ENCODE results near the gene GALNT6. TPM values are rescaled to one million over a fixed set of nuclear protein-coding genes. Genes with fewer than 3 reads are reported as not detected.

The GALNT6 gene
- total and polyA plus RNA-seq, 2 donors (not counting 1 experiment from before 2014, with no cell fraction given), result 25.2 to 115 TPM

DNA sequence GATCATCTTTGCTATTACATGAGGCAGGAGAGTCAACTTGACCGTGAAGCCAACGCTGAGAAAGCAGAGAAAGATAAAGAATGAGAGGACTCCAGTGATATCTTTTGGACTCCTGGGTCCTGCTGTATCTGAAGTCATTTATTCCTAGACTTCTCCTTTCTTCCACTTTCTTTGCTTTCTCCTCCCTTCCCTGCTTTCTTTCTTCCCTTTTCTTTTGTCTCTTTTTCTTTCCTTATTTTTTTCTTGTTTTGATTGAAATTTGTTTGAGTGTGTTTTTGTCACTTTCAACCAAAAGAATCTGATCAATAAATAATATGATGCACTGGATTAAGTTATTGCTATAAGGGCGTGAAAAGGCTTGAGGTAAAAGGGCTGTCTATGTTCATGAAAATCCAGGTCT is 13.4 kb upstream of the GALNT6 start:
- Histone ChIP-seq H3K27me3 (ENCODE audit: control insufficient read depth, insufficient read depth, low read length) (no peaks in the 10 kb centered on the region), H3K4me1 (ENCODE audit: control insufficient read depth, extremely low read depth, insufficient read depth, low read length) (no peaks in the 10 kb centered on the region), H3K9me3 (ENCODE audit: control insufficient read depth, insufficient read depth, low read depth, low read length) (no peaks in the 10 kb centered on the region), H3K36me3 (ENCODE audit: control insufficient read depth, insufficient read depth, low read length) (no peaks in the 10 kb centered on the region), H3K27ac (ENCODE audit: insufficient read depth, low read length) (no peak overlapping the region), H3K9ac (ENCODE audit: insufficient read depth, low read length) (no peak overlapping the region), H4K20me1 (ENCODE audit: control insufficient read depth, extremely low read depth, insufficient read depth, low read length) (no peaks in the 10 kb centered on the region), H3K4me3 (replicated peaks in 1 of 4; ENCODE audit: control extremely low read depth in 1 of 4, insufficient read depth in 1 of 4, low read depth in 3 of 4, low read length in 4 of 4) (no peak overlapping the region), H2AFZ (ENCODE audit: low read length) (no peak overlapping the region), H3K79me2 (ENCODE audit: control insufficient read depth, insufficient read depth, low read length) (no peaks in the 10 kb centered on the region), H3K4me2 (ENCODE audit: extremely low read depth, insufficient read depth, low read length) (no peak overlapping the region)
- TF ChIP-seq EZH2 (IDR thresholded peaks at IDR 0.05; ENCODE audit: low read length, missing control alignments), result no peak
- TF ChIP-seq, protein P1, sequence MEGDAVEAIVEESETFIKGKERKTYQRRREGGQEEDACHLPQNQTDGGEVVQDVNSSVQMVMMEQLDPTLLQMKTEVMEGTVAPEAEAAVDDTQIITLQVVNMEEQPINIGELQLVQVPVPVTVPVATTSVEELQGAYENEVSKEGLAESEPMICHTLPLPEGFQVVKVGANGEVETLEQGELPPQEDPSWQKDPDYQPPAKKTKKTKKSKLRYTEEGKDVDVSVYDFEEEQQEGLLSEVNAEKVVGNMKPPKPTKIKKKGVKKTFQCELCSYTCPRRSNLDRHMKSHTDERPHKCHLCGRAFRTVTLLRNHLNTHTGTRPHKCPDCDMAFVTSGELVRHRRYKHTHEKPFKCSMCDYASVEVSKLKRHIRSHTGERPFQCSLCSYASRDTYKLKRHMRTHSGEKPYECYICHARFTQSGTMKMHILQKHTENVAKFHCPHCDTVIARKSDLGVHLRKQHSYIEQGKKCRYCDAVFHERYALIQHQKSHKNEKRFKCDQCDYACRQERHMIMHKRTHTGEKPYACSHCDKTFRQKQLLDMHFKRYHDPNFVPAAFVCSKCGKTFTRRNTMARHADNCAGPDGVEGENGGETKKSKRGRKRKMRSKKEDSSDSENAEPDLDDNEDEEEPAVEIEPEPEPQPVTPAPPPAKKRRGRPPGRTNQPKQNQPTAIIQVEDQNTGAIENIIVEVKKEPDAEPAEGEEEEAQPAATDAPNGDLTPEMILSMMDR (conservative IDR thresholded peaks at IDR 0.05 in 1 of 2, IDR thresholded peaks at IDR 0.05 in 1 of 2; ENCODE audit: low read depth in 1 of 2, low read length in 2 of 2), result no peak
- DNase-seq (ENCODE audit: low read depth in 2 of 2), result no peak

DNA sequence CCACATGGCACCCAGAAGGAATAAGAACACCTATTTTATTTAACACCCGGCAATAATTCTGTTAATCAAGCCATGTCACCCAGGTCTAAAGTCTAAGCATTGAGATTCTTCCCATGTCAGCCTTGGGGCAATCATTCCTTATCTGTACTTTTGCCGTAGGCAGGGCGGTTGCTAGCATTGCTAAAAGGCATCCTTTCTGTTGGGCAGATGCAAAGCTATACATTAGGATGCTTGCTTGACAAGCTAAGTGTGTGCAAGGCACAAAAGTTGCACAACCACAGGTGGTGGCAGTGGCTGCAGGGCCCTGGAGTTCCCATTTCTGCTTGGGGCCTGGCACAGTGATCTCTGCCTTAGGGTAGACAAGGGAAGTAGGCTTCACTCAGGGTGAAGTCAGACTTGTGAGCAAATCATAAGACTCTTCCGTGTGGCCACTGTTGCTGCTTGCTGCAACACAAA is 12.5 kb upstream of the GALNT6 start:
- H3K9ac ChIP-seq (ENCODE audit: insufficient read depth, low read length), result no peak overlapping the region
- H2AFZ ChIP-seq (ENCODE audit: low read length), result no peak overlapping the region
- no peaks in the 10 kb centered on the region for H3K9me3 ChIP-seq (ENCODE audit: control insufficient read depth, insufficient read depth, low read depth, low read length)

DNA sequence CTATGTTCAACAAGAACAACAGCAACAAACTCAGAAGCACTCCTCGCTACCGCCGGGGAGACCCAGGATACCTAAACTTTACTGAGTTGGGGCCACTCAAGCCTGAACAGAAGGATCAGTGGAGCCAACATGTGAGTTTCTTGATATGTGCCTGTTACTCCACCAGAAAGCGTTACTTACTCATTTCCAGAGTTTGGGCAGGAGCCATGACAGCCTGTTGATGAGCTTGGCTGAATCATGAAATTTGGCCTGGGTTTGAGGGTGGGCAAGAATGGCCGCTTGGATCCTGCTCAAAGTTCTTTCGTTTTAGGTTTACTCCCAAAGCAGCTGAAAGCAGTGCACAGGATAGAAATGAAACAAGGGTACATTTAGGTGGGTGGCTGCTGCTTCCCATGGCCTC is 12.0 kb upstream of the GALNT6 start:
- H3K9ac ChIP-seq (ENCODE audit: insufficient read depth, low read length), result no peak overlapping the region
- TF ChIP-seq, protein P1 (conservative IDR thresholded peaks at IDR 0.05 in 1 of 2, IDR thresholded peaks at IDR 0.05 in 1 of 2; ENCODE audit: low read depth in 1 of 2, low read length in 2 of 2), result no peak
- no peak for TF ChIP-seq EZH2 (IDR thresholded peaks at IDR 0.05; ENCODE audit: low read length, missing control alignments)
- H3K36me3 ChIP-seq (ENCODE audit: control insufficient read depth, insufficient read depth, low read length), result no peaks in the 10 kb centered on the region

More for the DNA sequence above, 12.5 kb upstream of the GALNT6 start:
- H4K20me1 ChIP-seq (ENCODE audit: control insufficient read depth, extremely low read depth, insufficient read depth, low read length), result no peaks in the 10 kb centered on the region
- H3K36me3 ChIP-seq (ENCODE audit: control insufficient read depth, insufficient read depth, low read length), result no peaks in the 10 kb centered on the region
- no peak for DNase-seq (ENCODE audit: low read depth in 2 of 2)
- H3K27me3 ChIP-seq (ENCODE audit: control insufficient read depth, insufficient read depth, low read length), result no peaks in the 10 kb centered on the region
- no peak overlapping the region for H3K27ac ChIP-seq (ENCODE audit: insufficient read depth, low read length)
- H3K4me2 ChIP-seq (ENCODE audit: extremely low read depth, insufficient read depth, low read length), result no peak overlapping the region
- H3K79me2 ChIP-seq (ENCODE audit: control insufficient read depth, insufficient read depth, low read length), result no peaks in the 10 kb centered on the region
- no peak for TF ChIP-seq EZH2 (IDR thresholded peaks at IDR 0.05; ENCODE audit: low read length, missing control alignments)
- TF ChIP-seq, protein P1 (conservative IDR thresholded peaks at IDR 0.05 in 1 of 2, IDR thresholded peaks at IDR 0.05 in 1 of 2; ENCODE audit: low read depth in 1 of 2, low read length in 2 of 2), result no peak
- H3K4me1 ChIP-seq (ENCODE audit: control insufficient read depth, extremely low read depth, insufficient read depth, low read length), result no peaks in the 10 kb centered on the region
- H3K4me3 ChIP-seq (replicated peaks in 1 of 4; ENCODE audit: control extremely low read depth in 1 of 4, insufficient read depth in 1 of 4, low read depth in 3 of 4, low read length in 4 of 4), result no peak overlapping the region

More for the DNA sequence above, 12.0 kb upstream of the GALNT6 start:
- no peaks in the 10 kb centered on the region for H3K4me1 ChIP-seq (ENCODE audit: control insufficient read depth, extremely low read depth, insufficient read depth, low read length)
- no peak overlapping the region for H3K27ac ChIP-seq (ENCODE audit: insufficient read depth, low read length)
- no peak overlapping the region for H3K4me3 ChIP-seq (replicated peaks in 1 of 4; ENCODE audit: control extremely low read depth in 1 of 4, insufficient read depth in 1 of 4, low read depth in 3 of 4, low read length in 4 of 4)
- H3K27me3 ChIP-seq (ENCODE audit: control insufficient read depth, insufficient read depth, low read length), result no peaks in the 10 kb centered on the region
- H3K4me2 ChIP-seq (ENCODE audit: extremely low read depth, insufficient read depth, low read length), result no peak overlapping the region
- no peaks in the 10 kb centered on the region for H3K79me2 ChIP-seq (ENCODE audit: control insufficient read depth, insufficient read depth, low read length)
- DNase-seq (ENCODE audit: low read depth in 2 of 2), result peak; percentile 58 to 62
- no peaks in the 10 kb centered on the region for H4K20me1 ChIP-seq (ENCODE audit: control insufficient read depth, extremely low read depth, insufficient read depth, low read length)
- no peaks in the 10 kb centered on the region for H3K9me3 ChIP-seq (ENCODE audit: control insufficient read depth, insufficient read depth, low read depth, low read length)
- no peak overlapping the region for H2AFZ ChIP-seq (ENCODE audit: low read length)
